Measurements from ENCODE around the gene CELF2.

CELF2 gene

GRCh38 chr10:11043039-11043438 is 25.4 kb downstream of the CELF2 start:
- Histone ChIP-seq H4K20me1 (ENCODE audit: control insufficient read depth, insufficient read depth, low read depth, low read length) (no peaks in the 10 kb centered on the region), H3K4me2 (ENCODE audit: low read length) (no peak overlapping the region), H3F3A (ENCODE audit: control insufficient read depth, insufficient read depth) (no peaks in the 10 kb centered on the region), H3K9me2 (replicated peaks; ENCODE audit: control insufficient read depth, low read length) (no peaks in the 10 kb centered on the region), H3K4me1 (ENCODE audit: control insufficient read depth, low read length) (no peaks in the 10 kb centered on the region), H3K9me3 (ENCODE audit: control insufficient read depth, insufficient read depth, low read length) (no peaks in the 10 kb centered on the region), H3K27ac (ENCODE audit: low read depth, low read length) (no peak overlapping the region), H3K36me3 (ENCODE audit: control insufficient read depth, low read length) (no peaks in the 10 kb centered on the region), H3K27me3 (ENCODE audit: control insufficient read depth, low read length) (no peaks in the 10 kb centered on the region), H3K79me2 (ENCODE audit: control insufficient read depth, low read length) (no peaks in the 10 kb centered on the region), H3K4me3 (ENCODE audit: low read length) (no peak overlapping the region)
- TF ChIP-seq CTCF (IDR thresholded peaks at IDR 0.05; ENCODE audit: low read depth, low read length, poor library complexity, severe bottlenecking) (no peak), EZH2phosphoT487 (IDR thresholded peaks at IDR 0.05; ENCODE audit: borderline replicate concordance, low read length) (no peak)

- no peaks in the 10 kb centered on the region for H3F3A ChIP-seq (ENCODE audit: control insufficient read depth, insufficient read depth)
- H3K36me3 ChIP-seq (ENCODE audit: control insufficient read depth, low read length): no peaks in the 10 kb centered on the region
- H3K4me1 ChIP-seq (ENCODE audit: control insufficient read depth, low read length): no peaks in the 10 kb centered on the region
- H3K27me3 ChIP-seq (ENCODE audit: control insufficient read depth, low read length): 0 out of 2 replicates have a peak, but pooled peaks cover 3% of the 10 kb centered on the region
- no peak overlapping the region for H3K4me3 ChIP-seq (ENCODE audit: low read length)
- no peaks in the 10 kb centered on the region for H3K79me2 ChIP-seq (ENCODE audit: control insufficient read depth, low read length)
- no peaks in the 10 kb centered on the region for H3K9me3 ChIP-seq (ENCODE audit: control insufficient read depth, insufficient read depth, low read length)
- H3K27ac ChIP-seq (ENCODE audit: low read depth, low read length): no peak overlapping the region
- no peaks in the 10 kb centered on the region for H4K20me1 ChIP-seq (ENCODE audit: control insufficient read depth, insufficient read depth, low read depth, low read length)
- H3K9me2 ChIP-seq (replicated peaks; ENCODE audit: control insufficient read depth, low read length): no peaks in the 10 kb centered on the region
- TF ChIP-seq CTCF (IDR thresholded peaks at IDR 0.05; ENCODE audit: low read depth, low read length, poor library complexity, severe bottlenecking) (no peak), EZH2phosphoT487 (IDR thresholded peaks at IDR 0.05; ENCODE audit: borderline replicate concordance, low read length) (no peak)
- H3K4me2 ChIP-seq (ENCODE audit: low read length): no peak overlapping the region
Measured at GRCh38 chr10:11043446-11044127, 25.9 kb downstream of the CELF2 start.

- no peaks in the 10 kb centered on the region for H3K36me3 ChIP-seq (ENCODE audit: control insufficient read depth, low read length)
- H3K4me2 ChIP-seq (ENCODE audit: low read length): no peak overlapping the region
- H3K9me3 ChIP-seq (ENCODE audit: control insufficient read depth, insufficient read depth, low read length): no peaks in the 10 kb centered on the region
- H3K27ac ChIP-seq (ENCODE audit: low read depth, low read length): no peak overlapping the region
- TF ChIP-seq CTCF (IDR thresholded peaks at IDR 0.05; ENCODE audit: low read depth, low read length, poor library complexity, severe bottlenecking) (no peak), EZH2phosphoT487 (IDR thresholded peaks at IDR 0.05; ENCODE audit: borderline replicate concordance, low read length) (no peak)
- no peaks in the 10 kb centered on the region for H3K9me2 ChIP-seq (replicated peaks; ENCODE audit: control insufficient read depth, low read length)
- no peaks in the 10 kb centered on the region for H3F3A ChIP-seq (ENCODE audit: control insufficient read depth, insufficient read depth)
- H3K27me3 ChIP-seq (ENCODE audit: control insufficient read depth, low read length): 0 out of 2 replicates have a peak, but pooled peaks cover 4% of the 10 kb centered on the region
- H3K4me1 ChIP-seq (ENCODE audit: control insufficient read depth, low read length): no peaks in the 10 kb centered on the region
- no peak overlapping the region for H3K4me3 ChIP-seq (ENCODE audit: low read length)
- no peaks in the 10 kb centered on the region for H3K79me2 ChIP-seq (ENCODE audit: control insufficient read depth, low read length)
- no peaks in the 10 kb centered on the region for H4K20me1 ChIP-seq (ENCODE audit: control insufficient read depth, insufficient read depth, low read depth, low read length)
Measured at GRCh38 chr10:11045487-11045886, 27.8 kb downstream of the CELF2 start.

All from DOHH2 (cell line).